ENCODE data around the gene ACTR3. TPM values are rescaled to one million over a fixed set of nuclear protein-coding genes. Genes with fewer than 3 reads are reported as not detected.
"Not testable (repeated sequence)": the region's sequence is repeated elsewhere in the genome, so short reads cannot be mapped to it uniquely, and the experiment has no call there.

ACTR3 gene
- polyA plus RNA-seq, 12 donors, result 77.6 to 134 (median 109) TPM; not detected in 1

DNA sequence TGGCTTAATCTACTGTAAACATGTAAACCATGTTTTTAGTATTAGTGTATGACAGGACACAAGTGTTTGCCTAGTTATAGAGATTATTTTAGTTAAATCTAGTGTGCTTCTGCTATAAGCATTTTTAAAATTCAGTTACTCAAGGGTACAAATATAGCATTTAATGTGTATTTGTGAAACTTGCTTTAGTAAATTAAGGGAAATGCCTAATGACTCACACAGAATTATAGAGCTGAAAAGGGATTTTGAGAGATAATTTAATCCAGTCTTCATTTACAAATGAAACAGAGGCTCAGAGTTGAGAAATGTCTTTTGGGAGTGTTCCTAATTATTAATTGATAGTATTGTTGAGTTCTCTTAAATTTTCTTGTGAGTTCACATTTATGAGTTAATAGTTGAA, 8.2 kb downstream of the ACTR3 start:
- no peak for DNase-seq

DNA sequence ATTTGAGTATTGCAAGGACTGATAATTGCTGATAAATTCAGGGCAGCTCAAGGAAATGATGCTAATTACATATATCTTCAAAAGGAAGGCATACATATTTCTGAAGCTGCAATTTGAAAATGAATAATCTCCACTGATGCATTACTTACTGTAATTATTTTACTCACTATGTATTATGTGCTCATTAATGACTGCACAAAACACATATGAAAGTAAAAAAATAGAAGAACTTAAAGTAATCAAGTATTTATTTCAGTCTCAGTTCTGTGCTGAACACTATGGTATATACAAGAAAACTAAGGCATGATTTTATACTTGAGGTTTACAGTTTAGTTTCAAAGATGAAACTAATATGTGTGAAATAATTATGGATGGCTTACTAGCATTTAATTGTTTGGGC, 9.3 kb downstream of the ACTR3 start:
- DNase-seq, result no peak

DNA sequence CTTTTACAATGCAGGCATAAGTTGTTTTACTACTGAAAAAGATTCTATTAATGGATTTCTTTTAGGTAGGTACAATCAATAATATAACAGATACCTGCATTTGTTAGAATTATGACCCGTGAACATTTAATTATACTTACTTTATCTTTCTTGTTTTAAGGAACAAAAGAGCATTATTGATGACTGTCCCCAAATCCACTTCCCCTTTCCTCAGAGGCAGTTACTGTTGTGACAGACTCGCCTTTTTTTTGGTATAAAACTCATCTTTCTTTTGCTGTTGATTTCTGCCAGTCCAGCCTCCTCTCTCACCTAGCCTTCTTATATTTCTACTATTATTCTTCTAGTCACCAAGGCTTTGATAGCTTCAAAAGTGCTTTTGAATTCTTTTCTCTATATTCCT, 12.1 kb downstream of the ACTR3 start:
- DNase-seq, result no peak

DNA sequence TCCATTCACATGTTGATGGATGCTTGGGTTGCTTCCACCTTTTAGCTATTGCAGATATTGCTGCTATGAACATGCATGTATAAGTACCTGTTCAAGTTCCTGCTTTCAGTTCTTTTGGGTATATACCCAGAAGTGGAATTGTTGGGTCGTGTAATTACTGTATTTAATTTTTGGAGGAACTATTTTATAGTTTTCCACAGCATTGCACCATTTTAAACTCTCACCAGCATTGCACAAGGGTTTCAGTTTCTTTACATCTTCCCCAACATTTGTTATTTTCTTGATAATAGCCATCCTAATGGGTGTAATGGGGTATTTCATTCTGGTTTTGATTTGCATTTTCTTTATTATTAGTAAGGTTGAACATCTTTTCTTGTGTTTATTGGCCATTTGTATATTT, 16.0 kb downstream of the ACTR3 start:
- no peak for DNase-seq

DNA sequence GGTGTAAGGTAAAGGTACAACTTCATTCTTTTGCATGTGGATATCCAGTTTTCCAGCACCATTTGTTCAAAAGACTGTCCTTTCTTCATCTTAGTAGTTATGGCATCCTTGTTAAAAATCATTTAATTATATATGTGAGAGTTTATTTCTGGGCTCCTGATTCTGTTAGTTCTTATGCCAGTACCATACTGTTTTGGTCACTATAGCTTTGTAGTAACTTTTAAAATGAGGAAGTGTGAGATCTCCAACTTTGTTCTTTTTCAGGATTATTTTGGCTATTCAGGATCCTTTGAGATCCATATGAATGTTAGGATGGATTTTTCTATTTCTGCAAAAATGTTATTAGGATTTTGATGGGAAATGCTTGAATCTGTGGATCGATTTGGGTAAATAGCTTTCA, 16.8 kb downstream of the ACTR3 start:
- no peak for DNase-seq

DNA sequence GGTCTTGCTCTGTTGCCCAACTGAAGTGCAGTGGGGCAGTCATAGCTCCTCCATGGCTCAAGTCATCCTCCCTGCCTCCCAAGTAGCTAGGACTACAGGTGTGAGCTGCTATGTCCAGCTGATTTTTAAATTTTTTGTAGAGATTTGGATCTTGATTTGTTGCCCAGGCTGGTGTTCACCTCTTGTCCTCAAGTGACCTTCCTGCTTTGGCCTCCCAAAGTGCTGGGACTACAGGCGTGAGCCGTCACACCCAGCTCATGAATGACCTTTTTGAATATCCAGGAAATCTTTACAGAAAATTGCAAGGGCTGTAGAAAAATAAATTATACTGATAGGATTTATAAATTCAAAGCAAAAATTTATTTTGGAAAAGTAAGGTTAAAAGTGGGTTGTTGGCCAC, 17.4 kb downstream of the ACTR3 start:
- no peak for DNase-seq

DNA sequence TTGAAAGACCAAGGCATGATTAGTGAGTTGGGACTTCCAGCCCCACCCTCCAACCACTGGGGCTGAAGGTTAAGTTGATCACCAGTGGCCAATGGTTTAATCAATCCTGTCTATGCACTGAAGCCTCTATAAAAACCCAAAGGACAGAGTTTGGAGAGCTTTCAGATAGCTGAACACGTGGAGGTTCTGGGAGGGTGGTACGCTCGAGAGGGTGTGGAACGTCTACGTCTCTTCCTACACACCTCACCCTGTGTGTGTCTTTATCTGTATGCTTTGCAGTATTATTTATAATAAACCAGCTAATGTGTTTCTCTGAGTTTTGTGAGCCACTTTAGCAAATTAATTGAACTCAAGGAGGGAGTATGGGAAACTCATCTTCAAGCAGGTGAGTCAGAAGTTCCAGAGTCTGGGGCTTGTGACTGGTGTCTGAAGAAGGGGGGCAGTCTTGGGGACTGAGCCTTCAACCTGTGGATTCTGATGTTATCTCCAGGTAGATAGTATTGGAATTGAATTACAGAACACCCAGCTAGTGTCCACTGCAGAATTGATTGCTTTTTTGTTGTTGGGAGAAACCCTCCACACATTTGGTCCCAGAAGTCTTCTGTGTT, 20.3 kb downstream of the ACTR3 start:
- no peak for DNase-seq

DNA sequence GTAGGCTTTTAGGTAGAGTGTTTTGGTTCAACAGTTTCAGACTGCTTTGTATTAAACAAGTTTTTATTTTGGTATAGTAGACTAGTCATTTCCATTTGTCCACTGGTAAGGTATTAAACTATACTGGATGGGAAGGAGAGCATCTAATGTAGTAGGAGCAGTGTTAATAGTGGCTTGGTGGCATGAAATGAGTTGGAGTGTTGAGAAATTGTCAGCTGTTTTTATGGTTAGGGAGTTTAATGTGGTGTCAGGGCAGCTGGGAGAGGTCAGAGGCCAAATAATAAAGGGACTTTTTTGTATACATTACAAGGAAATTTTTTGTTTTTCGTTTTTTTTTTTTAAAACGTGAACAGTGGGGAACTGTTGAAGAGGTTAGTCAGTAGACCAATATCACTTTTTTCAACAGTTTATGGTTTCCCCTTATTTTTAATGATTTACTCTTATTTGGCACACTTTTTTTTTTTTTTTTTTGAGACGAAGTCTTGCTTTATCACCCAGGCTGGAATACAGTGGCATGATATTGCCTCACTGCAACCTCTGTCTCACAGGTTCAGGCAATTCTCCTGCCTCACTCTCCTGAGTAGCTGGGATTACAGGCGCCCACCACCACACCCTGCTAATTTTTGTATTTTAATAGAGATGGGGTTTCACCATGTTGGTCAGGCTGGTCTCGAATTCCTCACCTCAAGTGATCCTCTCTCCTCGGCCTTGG, 21.2 kb downstream of the ACTR3 start:
- DNase-seq, result no peak

DNA sequence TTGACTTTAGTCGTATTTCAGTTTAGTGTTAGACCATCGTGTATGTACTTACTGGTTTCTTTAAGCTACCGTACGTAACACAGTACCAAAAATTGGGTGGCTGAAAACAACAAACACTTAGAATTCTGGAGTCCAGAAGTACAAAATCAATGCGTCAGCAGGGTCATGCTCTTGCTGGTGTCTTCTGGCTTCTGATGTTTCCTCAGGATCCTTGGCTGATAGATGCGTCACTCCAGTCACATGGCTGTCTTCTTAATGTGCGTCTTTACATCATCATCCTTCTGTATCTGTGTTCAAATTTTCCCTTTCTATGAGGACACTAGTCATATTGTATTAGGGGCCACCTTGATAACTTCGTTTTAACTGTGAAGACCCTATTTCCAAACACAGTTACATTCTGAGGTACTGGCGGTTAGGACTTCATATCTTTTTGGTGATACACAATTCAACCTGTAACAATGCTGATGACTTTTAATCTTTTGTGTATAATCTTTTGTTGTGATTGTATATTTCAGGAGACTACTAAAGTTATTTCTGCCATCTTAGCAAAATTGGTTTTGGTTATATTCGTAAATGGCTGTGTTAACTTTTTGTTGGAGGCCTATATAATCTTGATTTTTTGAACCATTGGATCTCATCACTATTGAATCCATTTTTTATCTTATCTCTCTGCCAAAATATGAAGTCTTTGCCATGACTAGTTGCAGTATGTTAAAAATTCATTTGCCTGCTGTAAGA, 25.4 kb downstream of the ACTR3 start:
- no peak for DNase-seq

DNA sequence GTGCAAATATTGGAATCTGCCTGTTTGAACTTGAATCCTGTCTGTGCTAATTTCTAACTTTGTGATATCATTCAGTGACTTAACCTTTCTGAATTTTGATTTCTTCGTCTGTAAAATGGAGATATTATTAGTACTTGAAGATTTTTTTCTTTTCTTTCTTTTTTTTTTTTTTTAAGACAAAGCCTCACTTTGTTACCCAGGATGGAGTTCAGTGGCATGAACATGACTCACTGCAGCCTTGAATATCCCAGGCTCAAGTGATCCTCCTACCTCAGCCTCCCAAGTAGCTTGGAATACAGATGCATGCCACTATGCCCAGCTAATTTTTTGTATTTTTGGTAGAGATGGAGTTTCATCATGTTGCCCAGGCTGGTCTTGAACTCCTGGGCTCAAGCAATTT, 28.3 kb downstream of the ACTR3 start:
- DNase-seq, result no peak

DNA sequence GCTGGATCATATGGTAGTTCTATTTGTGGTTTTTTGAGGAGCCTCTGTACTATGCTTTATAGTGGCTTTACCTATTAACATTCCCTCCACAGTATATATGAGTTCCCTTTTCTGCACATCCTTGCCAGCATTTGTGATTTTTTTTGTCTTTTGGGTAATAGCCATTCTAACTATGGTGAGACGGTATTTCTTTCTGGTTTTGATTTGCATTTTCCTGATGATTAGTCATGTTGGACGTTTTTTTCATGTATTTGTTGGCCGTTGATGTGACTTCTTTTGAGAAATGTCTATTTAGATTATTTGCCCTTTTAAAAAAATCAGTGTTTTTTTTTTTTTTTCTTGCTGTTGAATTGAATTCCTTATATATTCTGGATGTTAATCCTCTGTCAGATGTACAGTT, 31.1 kb downstream of the ACTR3 start:
- DNase-seq, result no peak

DNA sequence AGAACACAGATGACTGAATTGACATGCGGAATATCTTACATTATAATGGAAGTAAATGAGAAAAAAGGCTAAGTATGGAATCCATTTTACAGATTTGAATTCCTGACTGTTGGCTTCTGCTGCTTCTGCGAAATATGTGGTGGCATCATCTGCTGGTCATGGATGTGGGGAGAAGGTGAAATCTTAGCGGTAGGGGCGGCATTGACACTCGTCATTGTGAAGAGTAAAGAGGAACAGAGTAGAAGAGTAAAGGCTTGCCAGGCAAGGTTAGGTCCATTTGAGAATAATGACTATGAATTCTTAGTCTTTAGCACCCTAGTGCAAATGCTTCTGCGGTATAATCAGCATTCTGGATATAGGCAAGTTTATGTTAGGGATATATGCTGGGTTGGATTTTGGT, 32.4 kb downstream of the ACTR3 start:
- no peak for DNase-seq

DNA sequence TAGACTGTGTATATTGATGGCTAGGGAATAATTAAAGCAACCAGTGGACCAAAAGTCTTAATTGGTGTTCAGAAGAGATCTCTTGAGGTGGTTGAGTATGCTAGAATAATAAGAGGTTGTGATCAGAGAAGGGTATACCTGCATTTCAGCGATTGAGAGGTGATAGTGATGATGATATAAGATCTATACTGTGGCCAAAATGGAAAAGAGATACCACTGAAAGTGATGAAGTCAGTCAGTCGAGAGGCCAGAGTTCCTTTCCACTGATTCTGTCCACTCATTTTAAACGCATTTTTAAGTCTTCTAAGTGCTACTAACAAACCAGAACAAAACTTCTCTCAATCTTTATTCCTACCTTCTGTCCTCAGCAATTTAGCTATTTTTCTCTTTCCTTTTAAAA, 32.9 kb downstream of the ACTR3 start:
- DNase-seq, result no peak

DNA sequence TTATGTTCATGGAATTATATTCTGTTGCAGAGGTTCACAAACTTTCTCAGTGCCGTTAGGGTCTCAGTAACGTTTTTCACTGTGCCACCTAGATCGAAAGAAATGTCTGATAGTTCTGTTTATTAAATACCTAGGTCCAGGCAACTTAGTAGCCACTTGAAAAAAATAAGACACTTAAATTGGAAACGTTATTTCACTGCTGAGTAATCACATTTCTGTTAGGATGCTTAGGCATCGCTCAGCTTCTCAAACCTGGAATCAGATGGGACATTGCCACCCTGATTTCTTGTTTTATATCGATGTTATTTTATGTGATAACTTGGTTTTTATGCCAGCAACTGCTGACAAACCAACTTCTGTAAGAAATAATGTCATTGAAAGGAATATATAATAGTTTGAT, 36.0 kb downstream of the ACTR3 start:
- no peak for DNase-seq

DNA sequence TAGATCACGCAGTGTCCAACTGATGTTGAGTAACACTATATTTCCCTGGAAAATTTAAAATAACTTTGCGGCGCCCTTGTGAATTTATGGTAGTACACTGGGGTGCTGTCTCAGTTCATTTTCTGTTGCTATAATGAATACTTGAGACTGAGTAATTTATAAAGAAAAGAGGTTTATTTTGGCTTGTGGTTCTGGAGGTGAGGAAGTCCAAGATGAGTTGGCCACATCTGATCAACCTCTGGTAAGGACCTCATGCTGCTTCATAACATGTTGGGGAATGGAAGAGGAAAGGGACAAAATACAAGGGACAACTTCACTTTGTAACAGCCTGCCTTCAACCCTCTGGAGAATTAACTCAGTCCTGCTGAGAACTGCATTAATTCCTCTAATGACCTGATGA, 36.4 kb downstream of the ACTR3 start:
- no peak for DNase-seq

DNA sequence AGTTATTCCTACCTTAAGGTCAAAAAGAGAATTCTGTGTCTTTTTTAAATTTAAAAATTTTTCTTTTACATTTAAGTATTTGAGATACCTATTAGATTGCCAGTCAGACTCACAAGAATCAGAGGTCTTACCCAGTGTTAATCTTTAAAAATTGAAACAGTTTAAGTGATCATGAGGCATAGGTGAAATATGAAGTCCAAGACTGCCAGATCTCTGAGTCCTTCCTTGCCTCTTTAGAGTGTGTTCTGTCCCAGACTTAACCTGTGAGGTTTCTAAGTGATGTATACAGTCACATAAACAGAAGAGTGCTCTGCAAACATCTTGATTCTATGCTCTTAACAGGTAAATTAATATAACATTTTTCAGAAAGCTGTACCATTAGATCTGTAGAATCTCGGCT, 40.6 kb downstream of the ACTR3 start:
- no peak for DNase-seq

DNA sequence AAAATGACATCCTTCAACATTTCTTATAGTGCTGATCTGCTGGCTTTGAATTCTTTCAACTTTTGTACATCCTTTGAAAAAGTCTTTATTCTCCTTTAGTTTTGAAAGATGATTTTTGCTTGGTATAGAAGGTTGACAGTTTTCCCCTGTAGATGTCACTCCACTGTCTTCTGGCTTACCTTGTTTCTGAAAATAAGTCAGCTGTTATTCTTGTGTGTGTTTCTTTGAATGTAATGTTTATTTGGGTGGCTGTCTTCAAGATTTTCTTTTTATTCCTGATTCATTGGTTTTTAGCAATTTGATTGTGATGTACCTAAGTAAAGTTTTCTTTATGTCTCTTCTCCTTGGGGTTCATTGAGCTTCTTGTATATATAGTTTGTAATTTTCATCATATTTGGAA, 47.6 kb downstream of the ACTR3 start:
- no peak for DNase-seq

DNA sequence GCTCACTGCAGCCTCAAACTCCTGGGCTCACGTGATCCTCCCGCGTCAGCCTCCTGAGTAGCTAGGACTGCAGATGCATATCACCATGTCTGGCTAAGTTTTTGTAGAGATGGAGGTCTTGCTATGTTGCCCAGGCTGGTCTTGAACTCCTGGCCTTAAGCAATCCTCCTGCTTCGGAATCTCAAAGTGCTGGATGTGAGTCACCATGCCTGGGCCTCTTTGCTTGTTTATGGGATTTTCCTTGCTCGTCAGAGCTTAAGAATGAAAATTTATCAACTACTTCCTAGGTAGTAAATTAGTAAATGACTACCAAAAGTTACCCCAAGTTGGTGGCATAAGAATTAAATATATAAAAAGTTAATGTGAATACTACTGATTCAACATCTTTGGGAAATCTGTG, 51.0 kb downstream of the ACTR3 start:
- no peak for DNase-seq

DNA sequence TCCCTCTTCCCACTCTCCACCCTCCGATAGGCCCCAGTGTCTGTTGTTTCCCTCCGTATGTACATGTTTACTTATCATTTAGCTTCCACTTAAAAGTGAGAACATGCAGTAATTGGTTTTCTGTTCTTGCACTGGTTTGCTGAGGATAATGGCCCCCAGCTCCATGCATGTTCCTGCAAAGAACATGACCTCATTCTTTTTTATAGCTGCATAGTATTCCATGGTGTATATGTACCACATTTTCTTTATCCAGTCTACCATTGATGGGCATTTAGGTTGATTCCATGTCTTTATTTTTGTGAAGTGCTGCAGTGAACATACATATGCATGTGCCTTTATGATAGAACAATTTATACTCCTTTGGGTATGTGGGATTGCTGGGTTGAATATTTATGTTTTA, 55.9 kb downstream of the ACTR3 start:
- DNase-seq, result not testable (repeated sequence)

DNA sequence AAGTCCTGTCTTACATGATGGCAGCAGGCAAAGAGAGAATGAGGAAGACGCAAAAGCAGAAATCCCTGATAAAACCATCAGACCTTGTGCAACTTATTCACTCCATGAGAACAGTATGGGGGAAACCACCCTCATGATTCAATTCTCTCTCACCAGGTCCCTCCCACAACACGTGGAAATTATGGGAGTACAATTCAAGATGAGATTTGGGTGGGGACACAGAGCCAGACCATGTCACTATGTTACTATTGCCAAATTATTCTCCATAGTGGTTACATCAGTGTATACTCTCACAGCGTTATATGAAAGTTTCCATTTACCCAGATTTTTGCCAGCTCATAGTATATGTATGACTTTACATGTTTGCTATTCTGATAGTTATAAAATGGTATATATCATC, 61.0 kb downstream of the ACTR3 start:
- not testable (repeated sequence) for DNase-seq

DNA sequence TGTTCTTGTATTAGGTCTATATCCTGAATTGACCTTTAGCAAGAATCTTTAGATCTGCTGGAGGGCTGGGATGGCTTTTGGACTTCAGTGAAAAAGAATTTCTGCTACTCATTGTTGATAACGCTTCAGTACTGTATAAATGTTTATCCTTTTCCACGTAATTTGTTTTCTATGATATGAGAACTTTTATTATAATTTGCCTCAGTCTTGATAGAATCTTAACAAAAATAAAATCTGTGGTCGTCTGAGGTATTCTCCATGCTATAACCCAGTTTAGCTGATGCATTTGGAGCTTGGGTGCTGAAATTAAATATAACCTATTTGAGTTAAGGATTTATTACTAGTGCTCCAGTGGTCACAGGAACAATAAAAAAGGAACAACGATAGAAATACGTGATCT, 71.1 kb downstream of the ACTR3 start:
- no peak for DNase-seq

DNA sequence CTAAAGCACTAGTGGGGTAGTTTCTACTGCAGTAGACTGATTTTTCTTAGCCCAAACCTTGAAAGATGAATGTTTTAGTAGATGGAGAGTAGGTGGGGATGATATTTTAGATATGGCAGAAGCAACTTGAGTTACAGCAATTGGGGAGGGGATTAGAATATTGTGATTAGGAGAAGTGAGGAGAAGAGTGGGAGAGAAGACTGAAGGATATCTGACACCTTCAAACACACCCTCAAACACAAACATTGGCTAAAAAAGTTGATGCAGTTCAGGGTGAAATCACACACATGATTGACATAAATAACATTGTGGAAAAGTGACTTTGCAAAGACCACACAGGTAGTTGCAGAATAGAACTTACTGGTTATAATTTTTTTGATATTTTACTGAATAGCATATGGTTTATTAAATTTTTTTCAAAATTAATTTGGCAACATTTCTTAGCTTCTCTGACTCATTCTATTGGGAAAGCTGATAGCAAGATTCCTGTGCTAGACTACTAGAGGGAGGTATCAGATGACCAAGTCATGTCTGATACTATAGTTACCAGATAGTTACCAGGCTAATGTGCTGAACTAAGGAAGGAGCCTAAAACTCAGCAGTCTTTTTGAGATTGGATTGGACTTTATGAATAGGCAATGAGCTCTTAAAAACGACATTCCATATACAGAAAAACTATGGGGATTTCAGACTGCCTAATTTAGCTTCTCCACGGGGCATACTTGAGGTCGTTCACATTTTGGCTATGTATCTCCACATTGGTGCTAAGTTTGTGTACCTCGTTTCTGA, 73.0 kb downstream of the ACTR3 start:
- no peak for DNase-seq

DNA sequence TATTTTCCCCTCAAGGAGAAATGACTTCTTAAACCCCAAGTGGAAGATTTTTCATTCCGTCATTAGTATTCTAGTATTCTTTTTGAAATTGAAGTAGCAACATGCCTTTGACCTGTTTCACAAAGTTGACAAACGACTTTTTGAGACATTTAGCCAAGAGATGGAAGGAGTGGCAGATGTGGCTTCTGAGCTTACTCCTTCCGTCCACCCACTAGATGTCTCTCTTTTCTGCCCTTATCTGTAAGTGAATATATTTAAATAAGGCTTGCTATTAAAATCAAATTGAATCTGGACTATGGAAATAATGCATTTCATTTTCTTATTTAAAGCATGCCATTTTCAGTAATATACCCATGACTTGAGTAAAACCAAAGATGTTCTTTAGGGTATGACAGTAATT, 74.1 kb downstream of the ACTR3 start:
- DNase-seq, result no peak

Data from muscle of arm (tissue), 12 donors.